GM18909 (cell line): ENCODE data around the gene WDR93.
"Not testable (repeated sequence)": the region's sequence is repeated elsewhere in the genome, so short reads cannot be mapped to it uniquely, and the experiment has no call there.

Experiments
- ATAC-seq: cut with Tn5 transposase; IDR thresholded peaks from one replicate; pipeline ENCODE4 v1.9.1; 2021; ENCODE audit warnings: mild to moderate bottlenecking; ENCODE audit not compliant: unreplicated experiment, poor library complexity

The WDR93 gene

GRCh38 chr15:89765694-89766093 lies 75.1 kb downstream of the WDR93 start:
- ATAC-seq = no peak

DNA sequence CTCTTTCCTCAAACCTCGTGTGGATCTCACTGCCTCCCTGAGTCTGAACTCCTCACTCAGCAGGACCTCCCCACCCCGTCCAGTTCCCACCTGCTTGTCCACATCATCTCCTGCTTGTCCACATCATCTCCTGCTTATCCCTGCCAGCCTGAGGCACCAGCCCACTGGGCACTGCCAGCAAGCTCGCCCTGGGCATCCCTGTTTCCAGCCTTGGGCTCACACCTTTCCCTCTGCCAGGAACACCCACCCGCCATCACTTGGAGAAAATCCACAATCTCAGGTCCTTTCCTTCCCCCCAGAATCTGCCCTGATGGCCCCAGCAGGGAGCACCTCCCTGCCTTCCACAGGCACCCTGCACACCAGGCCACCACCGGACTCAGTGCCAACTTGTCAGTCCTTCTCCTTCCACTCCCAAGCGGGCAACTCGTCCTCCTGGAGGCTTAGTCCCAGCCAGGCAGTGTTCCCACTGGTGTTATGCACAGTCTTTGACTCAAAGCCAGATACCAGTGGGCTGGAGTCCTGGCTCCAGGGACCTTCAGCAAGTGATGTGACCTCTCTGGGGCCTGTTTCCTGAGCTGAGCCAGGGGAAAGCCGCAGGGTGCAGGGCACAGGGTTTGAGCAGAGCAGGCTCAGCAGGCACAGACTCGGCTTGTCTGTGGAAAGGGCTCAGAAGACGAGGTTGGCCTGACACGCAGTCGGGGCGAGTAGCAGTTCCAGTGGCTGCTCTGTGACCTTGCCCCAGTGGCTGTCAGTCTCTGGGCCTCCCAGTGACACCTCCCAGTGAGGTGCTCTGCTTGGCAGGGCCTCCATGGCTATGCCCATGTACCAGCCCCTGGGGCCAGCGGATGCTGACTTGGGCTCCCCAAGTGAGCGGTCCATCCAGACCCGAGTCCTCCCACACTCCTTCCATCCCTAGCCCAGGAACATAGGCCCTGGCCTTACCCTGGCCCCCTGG lies 76.0 kb downstream of the WDR93 start:
- ATAC-seq = no peak

- ATAC-seq = no peak
Measured at GRCh38 chr15:89767411-89767915, 76.9 kb downstream of the WDR93 start.

DNA sequence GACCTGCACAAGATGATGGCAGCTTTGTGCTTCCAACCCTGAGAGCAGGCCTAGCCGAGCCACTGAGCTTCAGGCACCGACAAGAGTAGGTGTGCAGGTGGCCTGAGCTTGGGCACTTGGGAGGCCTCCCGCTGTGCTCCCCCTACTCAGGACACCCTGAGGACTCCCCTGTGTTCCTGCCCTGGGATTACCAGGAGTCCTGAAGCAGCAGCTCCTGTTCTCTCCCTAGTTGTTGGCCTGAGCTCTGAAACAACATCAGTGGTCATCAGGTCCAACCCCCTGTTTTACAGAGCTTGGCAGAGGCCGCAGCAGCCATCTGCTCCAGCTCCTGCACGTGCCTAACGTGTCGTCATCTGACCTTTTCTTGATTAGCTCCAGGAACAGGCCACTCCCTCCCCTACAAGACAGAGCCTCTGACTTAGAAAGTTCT lies 77.5 kb downstream of the WDR93 start:
- no peak for ATAC-seq

DNA sequence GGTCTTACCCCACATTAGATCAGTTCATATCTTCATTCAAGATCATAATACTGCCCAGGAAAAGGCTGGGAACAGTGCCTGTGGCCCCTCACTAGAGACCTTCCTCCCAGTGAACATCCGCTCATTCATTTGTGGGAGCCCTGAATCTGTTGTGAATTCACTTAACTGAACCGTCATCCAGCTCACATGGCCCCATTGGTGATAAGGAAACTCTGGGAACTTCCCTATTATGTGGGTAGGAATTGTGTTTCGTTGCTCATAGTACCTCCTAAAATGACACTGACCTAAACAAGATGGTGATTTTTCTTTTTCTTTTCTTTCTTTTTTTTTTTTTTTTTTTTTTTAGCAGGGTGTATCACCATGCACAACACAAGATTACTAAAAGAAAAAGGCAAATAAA lies 78.8 kb downstream of the WDR93 start:
- no peak for ATAC-seq

DNA sequence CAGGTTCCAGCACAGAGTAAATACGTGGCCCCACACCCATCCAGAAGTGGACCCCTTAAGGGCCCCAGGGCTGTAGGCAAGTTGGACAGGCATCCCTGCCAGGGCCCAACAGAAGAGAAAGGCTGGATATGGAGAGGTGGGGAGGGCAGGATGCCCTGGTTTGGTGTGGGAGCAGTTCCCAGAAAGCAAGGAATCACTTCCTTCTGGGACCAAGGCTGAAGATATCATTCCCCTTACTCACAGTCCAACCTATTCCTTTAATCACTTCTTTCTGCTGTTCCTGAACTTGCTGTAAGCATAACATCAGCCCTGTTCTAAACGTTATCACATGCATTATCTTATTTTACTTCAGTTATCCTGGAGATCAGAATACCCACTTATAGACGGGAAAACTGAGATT lies 79.4 kb downstream of the WDR93 start:
- no peak for ATAC-seq

- no peak for ATAC-seq
Measured at GRCh38 chr15:89772932-89773583, 82.4 kb downstream of the WDR93 start.

GRCh38 chr15:89774492-89774891 lies 83.9 kb downstream of the WDR93 start:
- ATAC-seq = no peak

DNA sequence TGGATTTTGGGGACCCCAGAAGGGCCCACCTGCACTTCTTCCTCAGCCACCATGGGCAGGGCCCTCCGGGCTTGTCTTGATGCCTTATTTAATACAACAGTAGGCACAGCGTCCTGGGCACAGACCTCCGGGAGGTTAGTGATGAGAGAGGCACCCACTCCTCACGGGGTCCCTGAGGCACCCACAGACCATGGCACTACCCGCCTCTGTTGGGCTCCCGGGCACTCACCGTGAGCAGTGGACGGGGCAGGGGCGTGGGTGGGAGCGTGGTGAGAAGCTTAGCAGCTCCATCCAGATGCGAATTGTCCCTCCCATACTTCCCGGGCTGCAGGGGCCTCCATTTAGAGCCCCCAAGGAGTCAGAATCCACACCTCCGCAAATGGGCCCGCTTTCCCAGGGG lies 85.2 kb downstream of the WDR93 start:
- ATAC-seq = no peak

GRCh38 chr15:89776274-89777072 lies 85.9 kb downstream of the WDR93 start, which contains the start of gene MESP2:
Gene MESP2, plus strand, starts transcription at chr15:89776332. Its CDS starts 26 bp downstream, at chr15:89776358.
- peak; percentile 62 for ATAC-seq

DNA sequence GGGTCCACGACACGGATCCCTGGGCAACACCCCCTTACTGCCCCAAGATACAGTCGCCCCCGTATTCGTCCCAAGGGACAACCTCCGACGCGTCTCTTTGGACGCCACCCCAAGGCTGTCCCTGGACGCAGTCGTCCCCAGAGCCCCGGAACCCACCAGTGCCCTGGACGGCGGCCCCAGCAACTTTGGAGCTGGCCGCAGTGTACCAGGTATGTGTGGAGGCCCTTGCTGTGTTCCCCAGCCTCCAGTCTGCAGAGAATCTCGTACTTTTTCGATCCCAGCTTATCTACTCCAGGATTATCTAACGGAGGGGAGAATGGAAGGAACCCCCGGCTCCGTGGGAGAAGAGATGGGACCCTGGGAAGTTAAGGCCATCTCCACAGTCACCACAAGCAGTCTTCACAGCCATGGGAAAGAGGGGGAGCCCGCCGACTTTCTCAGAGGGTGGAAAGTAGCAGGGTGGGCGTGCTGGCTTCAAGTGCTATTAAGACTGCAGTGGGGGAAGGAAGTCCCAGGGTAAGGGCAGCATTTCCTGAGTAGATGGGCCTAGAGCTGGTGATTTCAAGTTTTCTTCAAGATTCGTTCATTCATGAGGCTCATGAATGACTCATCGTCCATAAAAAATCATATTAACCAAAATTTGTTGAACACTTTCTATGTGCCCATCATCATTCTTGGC lies 86.6 kb downstream of the WDR93 start:
- no peak for ATAC-seq

GRCh38 chr15:89777782-89778380 lies 87.3 kb downstream of the WDR93 start:
- no peak for ATAC-seq

- ATAC-seq = no peak
Measured at GRCh38 chr15:89778861-89779260, 88.2 kb downstream of the WDR93 start.

DNA sequence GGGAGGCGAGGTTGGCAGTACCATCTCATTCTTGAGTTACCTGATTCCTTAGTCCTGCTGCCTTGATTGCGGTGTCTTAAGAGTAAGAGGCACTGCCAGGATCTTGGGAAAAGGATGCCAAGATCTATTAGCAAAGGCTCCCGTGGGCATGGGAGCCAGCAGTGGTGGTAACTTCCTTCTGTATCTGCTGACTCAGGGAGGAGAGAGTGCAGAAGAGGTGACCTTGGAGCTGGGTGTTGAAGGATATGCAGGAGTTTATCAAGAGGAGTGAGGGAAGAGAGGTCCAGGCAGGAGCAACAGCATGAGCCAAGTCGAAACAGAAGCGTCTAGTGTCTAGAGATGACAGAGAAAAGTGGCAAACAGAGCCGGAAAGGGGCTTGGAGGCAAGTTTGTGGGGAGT lies 90.0 kb downstream of the WDR93 start:
- no peak for ATAC-seq

- no peak for ATAC-seq
Measured at GRCh38 chr15:89781055-89781454, 90.4 kb downstream of the WDR93 start.

GRCh38 chr15:89781891-89782618 lies 91.4 kb downstream of the WDR93 start:
- ATAC-seq = no peak

DNA sequence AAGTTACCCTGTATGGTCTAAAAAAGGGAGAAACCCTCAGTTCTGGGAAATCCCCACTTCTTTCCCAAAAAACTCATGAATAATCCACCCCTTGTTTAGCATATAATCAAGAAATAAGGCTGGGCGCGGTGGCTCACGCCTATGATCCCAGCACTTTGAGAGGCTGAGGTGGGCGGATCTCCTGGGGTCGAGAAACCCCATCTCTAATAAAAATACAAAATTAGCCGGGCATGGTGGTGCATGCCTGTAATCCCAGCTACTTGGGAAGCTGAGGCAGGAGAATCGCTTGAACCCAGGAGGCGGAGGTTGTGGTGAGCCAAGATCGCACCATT lies 92.0 kb downstream of the WDR93 start:
- ATAC-seq = not testable (repeated sequence)

GRCh38 chr15:89783111-89783860 lies 92.7 kb downstream of the WDR93 start:
- no peak for ATAC-seq
